ENCODE measurements around the gene FZD7.

The FZD7 gene

DNA sequence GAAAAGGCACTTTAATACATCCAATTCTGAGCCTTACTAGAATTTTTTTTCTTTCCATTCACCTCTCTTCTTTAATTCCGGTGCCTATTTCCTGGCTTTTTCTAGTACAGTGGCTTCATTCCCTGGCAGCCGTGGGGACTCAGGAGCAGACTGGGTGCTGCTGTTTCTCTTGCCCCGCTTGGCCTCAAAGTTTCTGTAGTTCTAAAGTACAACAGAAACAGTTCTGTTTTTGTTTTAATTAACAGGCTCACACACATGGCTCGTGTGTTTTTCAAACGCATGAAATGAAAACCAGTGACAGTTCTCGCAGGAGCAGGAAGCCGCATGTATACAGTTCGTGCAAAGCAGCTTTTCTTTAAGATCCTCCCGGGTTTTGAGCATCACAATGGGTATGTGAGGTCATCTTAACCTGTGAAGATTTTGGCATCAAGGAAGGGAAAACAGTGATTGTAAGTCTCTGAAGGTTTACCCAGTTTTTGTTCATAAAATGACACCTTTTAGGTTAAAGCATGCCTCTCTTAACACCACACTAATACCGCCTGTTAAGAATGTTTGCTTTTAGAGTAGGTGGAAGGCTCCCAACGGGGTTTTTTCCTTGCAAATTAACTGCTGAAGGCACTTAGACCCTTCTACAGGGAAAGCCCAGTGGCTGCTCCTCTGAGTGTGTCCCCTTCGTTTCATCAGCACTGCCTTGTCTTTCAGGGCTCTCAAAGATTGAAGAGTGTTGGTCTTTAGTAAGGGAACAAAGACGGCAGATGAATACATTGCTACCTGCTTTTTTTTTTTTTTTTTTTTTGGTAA, 5.8 kb downstream of the FZD7 start:
- no peak for DNase-seq

DNA sequence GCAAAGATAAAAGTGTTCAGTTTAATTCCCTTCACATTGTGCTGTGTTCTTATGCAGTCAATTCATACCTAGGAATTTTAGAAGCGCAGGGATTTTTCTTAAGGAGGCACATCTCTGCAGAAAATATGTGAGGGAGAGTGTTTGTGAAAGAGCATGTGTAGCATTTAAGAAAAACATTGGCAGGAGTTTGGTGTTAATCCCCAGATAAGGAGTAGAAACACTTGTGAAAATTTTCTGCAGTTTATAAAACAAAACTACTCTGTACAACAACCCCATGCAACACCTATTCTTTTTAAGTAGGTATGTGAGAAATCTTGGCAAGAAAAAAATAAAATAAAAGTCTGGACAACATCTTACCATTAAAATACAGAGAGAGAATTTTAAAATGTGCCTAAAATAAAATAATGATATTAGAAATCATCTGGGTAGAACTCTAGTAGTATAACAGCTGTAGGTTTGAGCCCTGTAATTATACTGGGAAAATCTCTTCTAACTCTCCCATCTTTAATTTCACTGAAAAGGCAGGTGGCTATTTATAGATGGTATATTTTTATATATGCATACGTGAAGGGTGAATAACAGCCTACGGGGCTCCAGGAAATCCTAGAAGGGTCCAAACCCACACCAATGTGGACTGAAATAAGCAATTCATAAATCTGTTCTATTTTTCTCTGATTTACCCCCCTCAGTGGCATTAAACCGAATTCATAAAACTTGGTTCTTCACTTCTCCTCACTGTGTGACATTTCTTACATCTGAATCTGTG, 6.6 kb downstream of the FZD7 start:
- DNase-seq, result no peak

DNA sequence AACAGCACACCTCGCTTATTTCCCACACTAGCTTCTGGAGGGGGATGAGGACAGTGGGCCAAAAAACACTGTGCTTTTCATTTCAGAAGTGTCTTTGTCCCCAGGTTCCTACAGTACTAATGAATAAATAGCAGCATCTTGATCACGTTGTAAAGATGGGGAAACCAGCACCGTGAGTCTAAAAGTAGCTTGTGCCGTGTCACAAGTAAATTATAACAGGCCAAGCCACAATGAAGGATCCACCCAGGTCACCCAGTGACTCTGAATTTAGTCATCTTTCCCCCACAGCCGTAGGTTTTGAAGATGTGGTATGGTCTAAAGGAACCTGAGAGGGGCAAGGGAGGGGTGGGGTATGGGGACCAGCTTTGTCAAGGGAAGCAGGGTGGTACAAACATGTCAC, 8.8 kb downstream of the FZD7 start:
- DNase-seq, result no peak

DNA sequence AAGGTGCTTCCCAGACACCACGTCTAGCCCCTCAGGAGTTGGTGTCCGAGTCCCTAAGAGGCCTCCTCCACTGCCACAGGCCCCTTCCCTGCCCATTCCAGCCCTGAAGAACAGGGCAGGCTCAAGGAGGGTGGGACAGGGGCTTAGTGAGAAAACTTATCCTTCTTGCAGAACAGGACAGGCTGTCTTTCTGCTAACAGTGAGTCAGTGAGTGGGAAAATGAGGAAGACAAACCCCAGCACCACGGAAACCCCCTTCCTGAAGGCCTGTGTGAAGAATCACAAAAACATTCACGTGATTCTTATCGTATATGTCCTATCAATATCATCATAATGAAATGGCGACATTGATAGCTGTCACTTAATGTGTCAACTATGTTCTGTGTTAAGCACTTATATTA, 9.8 kb downstream of the FZD7 start:
- DNase-seq, result no peak

DNA sequence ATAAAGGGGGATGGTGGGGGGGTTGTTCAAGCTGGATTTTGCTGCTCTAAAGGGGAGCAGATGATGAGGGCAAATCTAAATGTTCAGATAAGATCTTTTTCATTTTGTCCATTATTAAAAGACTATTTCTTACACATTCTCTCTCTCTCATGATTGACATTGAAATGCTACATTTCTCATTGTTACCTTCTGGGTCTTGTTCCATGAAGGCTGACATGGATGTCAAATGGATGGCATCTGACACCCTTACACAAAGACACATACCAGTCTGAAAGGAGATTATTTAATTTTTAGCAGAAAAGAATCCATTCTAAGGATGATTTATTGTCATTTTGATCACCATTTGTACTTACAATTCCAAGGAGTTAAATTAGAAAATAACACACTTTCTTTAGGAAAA, 11.1 kb downstream of the FZD7 start:
- no peak for DNase-seq

DNA sequence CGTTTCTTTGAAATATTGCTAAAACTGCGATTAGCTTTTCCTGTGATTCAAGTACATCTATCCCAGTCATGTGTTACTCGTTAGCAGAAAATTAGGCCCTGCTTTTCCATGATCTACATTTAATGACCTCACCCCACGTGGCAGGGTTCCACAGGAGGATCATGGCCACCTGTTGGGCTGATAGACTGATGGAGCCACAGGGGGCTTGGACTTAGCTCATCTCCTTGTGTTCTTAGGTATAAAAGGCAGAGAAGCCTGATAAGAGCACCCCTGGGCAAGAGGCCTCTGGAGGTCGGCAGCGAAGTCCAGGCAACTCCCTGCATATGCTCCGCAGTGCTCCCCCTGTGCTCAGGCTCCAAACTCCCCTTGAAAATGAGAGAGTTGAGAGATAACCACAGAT, 12.9 kb downstream of the FZD7 start:
- DNase-seq, result no peak

DNA sequence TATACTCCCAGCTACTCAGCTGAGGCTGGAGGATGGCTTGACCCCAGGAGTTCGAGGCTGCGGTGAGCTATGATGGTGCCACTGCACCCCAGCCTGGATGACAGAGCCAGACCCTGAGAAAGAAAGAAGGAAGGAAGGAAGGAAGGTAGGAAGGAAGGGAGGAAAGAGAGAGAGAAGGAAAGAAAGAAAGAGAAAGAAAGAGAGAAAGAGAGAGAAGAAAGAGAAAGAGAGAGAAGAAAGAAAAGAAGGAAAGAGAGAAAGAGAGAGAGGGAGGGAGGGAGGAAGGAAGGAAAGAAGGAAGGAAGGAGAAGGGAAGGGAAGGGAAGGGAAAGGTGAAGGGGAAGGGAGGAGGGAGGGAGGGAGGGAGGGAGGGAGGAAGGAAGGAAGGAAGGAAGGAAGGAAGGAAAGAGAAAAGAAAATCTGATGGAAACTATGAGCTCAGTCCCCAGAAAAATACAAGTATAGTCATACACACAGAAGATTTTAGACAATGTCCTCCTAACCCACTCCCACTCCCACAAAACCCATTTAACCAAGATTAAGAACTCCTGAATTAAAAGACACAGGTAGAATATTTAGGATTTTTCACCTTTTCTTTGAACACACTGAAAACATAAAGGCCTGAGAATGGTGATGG, 15.6 kb downstream of the FZD7 start:
- DNase-seq, result no peak

DNA sequence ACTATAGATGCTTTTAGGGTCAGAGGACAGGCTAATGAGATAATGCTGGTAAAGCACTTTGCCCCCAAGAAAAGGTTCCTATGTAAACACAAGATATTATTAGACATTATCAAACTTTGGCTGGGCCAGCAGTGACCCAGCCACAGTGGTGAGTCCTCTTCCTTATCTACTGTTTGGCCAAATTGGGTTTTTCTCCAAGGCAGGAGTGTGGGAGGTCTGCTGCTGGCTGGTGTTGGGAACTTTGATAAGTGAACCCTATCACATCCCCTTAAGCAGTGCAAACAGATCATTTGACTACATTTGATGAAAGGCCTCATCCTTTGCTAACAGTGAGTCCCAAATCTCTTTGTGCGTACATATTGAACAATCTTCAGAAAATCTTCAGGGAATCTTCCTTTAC, 16.2 kb downstream of the FZD7 start:
- no peak for DNase-seq

DNA sequence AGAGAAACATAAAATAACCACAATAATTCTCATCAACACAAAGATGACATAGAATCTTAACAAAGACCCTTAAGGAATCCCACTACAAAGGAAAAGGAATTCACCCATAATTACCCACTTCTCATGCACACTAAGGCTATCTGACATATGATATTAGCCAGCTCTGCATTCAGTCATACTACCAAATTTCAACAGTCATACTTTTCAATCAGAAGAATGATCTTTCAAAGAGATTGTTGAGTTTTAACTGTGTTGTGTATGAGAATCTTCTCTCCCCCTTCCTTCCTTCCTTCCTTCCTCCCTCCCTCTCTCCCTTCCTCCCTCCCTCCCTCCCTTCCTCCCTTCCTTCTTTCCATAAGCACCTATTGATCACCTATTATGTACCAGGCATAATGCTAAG, 17.0 kb downstream of the FZD7 start:
- no peak for DNase-seq

DNA sequence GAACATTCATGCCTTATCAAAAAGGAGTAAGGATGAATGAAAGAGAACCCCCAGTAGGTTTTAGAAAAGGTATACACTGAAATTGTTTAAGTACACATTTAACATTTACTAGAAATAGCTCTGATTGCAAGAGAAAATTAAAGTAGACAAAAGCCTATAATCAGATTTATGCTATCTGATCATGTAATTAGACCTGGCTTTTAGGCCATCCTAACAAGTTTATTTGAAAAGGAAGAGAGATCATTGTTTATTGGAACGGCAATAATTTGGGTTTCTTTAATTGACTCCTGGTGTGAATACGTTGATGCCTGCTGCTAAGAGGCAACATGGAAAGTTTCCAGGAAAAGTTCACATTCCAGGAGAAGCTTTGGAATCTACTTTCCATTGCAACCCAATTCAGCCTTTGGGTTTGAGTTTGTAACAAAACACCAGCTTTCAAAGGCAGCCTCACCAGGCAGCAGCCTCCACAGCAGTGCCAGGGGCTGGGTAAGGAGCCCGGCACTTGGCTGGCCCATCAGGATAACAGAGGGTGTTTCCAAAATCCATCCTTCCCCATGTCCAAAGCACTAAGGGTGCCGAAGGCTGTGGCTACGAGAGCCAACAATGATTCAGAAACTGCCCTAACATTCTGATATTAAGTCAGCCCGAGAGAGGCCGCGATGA, 18.0 kb downstream of the FZD7 start:
- no peak for DNase-seq

DNA sequence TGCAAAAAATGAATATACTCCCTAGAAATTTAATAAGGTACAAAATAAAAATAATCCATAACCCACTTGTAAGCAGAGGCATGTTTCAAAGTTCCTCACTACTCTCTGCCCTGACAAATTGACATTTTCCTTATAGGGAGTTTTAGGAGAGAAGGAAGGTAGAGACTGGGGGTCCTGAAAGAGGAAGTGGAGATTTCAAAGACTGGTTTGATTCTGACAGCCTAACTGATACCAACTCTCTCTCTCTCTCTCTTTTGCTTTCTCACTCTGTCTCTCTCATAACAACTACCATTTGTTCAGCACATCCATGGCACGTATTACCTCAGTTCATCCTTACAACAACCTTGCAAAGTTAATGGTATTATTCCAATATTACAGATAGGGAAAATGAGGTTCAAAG, 18.6 kb downstream of the FZD7 start:
- no peak for DNase-seq

DNA sequence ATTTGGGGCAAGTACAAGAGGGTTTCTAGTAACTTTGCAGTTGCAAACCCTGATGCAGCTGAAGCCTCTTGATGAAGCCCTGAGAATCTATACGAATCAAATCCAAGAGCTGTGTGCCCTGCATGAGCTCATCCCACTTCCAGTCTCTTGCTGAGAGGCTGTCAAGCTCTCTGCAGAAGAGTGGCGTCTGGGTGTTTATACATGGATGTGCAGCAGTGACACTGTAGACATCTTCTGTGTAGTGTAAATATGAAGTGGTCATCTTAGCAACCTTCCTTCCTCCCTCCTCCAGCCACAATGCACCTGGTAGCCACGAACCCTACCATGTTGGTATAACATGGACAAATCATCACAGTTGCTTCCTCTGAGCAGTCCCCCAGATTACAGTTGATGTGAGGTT, 21.0 kb downstream of the FZD7 start:
- no peak for DNase-seq

DNA sequence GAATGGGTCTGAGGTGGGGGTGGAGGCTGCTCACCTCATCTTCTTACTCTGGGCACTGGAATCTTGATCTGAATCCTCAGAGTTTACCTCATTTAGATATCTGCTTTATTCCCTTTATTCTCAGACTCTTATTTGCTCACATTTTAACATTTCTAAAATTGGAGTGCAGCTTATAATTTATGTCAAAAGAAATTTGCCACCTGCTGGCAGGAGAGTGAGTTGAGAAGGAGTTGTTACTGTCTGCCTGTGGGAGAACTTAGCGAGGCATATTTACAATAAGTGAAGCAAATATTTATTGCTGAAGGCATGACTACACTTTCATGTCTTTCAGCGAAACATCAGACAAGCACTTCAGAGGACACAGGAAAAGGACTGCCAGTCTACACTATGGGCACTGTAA, 23.0 kb downstream of the FZD7 start:
- no peak for DNase-seq

DNA sequence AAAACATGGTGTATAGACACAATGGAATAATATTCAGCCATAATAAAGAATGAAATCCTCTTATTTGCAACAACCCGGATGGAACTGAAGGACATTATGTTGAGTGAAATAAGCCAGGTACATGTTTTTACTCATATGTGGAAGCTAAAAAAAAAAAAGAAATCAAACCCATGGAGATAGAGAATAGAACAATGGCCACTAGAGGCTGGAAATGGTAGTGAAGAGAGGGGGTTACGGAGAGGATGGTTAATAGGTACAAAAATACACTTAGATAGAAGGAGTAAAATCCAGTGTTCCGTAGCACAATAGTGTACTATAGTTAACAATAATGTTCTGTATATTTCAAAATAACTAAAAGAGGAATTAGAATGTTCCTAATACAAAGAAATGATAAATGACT, 26.6 kb downstream of the FZD7 start:
- no peak for DNase-seq

DNA sequence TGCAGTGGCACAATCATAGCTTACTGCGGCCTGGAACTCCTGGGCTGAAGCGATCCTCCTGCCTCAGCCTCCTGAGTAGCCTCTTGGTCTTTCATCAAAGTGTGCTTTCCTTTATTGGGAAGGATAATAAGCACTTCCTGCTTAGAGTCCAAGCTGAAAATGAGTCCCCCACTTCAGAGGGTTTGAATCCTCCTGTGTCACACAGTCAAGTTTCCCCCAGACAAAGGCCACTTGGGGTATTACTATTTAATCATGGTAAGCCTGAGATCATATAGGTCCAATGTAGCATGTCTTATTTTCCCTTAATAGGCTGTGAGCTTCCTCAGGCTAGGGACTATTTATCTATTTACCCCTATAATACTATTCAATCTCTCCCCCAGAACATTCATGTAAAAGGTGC, 28.0 kb downstream of the FZD7 start:
- DNase-seq, result no peak

DNA sequence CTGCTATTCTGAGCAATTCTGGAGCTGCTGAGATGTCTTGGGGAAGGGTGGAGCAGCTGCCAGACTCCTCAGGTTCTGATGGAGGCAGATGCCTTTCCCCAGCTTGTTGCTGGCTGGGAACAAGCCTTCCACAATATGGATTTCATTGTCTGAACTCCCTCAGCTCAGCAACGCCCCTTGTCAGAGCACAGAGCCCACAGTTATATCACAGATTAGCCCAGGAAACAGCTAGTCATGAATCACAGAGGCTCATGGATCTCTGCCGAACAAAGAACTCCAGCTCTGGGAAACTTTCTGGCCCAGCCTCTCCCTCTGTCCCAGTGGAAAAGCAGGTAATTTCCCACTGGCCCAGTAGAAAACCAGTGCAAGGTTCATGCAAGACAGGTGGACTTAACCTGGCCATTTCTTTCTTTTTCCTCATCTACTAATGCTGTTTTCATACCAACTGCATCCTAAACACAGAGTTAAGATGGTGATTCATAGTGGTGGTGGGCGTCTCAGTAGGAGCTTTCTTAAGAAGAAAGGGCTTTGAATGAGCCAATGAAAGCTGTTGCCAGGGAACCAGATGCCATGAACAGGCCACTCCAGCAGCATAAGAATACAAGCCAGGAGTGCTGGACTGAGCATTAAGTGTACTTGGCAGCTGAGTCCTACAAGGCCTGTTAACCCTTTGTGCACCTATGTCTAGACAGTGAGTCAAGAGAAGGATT, 30.7 kb downstream of the FZD7 start:
- DNase-seq, result no peak

DNA sequence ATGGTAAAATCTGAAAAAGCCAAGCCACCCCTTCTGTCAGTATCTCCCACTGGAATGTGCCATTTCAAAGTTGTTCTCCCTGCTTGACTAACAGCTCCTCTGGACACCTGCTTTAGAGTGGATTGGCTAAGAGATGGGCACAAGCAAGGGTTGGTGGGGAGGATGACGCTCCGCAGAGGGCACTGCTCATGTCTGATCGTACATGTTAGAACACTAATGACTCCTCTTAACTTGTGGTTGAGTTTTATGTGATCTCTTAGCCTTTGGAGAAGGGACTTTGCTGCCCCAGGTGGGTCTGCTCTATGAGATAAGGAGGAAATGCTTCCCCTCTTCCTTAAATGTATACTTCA, 31.2 kb downstream of the FZD7 start:
- no peak for DNase-seq

DNA sequence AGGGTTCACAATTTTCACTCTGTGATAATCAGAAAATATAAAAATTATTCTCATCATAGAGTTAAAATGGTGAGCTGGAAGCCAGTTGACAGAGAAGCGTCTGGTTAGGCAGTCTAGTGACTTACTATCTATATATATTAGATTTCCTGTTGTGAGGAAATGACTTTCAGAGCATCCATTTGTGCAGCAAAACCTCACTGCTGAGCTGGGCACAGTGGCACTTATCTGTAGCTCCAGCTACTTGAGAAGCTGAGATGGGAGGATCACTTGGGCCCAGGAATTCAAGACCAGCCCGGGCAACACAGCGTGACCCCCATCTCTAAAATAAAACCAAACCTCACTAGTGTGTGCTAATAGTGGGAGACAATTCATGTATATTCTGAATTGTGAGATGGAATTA, 32.2 kb downstream of the FZD7 start:
- no peak for DNase-seq

DNA sequence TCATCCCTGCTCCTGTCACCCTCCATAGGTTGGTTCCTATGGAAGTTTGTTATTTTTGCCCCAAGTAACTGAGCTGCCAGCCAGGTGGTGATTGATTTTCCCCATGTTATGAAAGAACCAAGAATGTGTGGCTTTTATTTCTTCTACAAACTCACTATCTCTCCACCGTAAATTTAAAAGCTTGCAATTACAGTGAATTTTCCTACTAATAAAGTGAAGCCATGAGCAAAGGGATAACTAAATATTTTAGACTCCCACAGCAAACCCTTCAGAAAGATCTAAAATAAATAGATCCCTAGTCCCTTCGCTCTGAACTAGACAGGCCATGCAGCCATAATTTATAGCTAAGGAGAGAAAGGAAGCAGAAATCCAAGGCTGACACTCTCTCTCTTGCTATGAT, 33.2 kb downstream of the FZD7 start:
- no peak for DNase-seq

DNA sequence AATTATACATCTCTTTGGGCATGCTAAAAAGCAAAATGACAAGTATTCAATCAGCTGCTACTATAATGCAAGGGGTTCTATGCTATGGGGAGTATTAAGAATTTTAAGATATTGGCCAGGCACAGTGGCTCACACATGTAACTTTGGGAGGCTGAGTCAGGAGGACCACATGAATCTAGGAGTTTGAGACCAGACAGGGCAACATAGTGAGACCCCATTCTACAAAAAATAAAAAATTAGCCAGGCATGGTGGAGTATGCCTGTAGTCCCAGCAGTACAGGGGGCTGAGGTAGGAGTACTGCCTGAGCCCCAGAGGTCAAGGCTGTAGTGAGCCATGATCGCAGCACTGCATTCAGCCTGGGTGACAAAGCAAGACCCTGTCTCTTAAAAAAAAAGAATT, 33.9 kb downstream of the FZD7 start:
- DNase-seq, result no peak

DNA sequence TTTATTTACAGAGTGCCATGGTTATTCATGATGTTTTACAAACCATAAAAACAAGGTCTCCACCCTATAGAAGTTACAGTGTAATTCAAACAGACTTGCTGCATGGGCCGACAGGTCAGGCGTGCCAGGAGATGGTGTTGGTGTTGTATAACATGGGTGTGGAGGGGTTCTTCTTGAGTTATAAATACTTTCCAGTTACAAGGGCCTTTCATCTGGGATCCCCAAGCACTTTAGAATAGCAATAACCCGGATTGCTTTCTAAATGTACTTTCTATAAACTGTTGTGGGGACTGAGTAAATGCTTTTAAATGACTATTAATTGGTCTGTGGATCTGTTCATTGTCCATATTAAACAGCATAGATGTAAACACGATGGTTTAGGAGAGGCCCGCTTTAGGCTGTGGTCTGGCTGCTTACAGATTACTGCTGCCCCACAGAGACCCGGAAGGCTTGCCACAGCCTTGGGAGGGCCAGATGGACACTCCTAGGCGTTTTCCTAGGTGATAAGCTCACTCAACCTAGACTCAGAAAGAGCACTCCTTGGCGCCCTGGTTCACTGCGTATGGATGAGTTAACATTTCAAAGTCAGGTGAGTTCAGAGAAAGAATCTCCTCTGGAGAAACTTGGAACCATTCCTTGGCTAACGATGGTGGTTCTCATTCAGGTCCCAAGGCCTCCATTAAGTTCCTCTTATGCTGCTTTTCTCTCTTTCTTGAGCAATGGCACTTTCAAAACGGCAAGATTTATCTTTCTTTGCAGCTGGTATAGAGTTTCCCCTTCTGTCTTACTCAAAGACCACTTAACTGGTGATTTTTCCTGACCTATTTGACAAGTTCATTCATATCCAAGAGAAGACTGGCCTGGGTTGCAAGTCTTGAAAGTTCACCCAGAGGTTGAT, 35.8 kb downstream of the FZD7 start:
- DNase-seq, result no peak

DNA sequence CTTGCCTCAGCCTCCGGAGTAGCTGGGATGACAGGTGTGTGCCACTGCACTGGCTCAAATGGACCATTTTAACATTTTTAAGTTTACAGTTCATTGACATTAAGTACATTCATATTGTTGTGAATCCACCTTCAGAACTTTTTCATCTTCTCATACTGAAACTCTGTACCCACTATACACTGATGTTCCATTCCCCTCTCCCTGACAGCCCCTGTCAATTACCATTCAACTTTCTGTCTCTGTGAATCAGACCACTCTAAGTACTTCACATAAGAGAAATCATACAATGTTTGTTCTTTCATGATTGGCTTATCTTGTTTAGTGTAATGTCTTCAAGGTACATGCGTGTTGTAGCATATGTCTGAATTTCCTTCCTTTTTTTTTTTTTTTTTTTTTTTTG, 37.5 kb downstream of the FZD7 start:
- DNase-seq, result no peak

Data from CD4-positive, alpha-beta T cell treated with Interleukin-15 for 1 hour (primary cell).